WTC11 (cell line): ENCODE measurements around the gene CACNA1D. TPM values are rescaled to one million over a fixed set of nuclear protein-coding genes. Genes with fewer than 3 reads are reported as not detected.

Experiments
- ATAC-seq: fragments of 200-7000 bp; cut with Tn5 transposase; 2 replicates; pipeline ENCODE4 v1.10.0; 2021; ENCODE audit warnings: mild to moderate bottlenecking, moderate library complexity
- CTCF ChIA-PET: fragments of 300-600 bp; sonication (Branson Sonifier 250); formaldehyde crosslinking; loops from one replicate; lab custom pipeline; 2021; ENCODE audit warnings: antibody characterized with exemption; lab: Charles Lee
- POLR2A ChIA-PET: fragments of 350-600 bp; sonication (Branson Sonifier 250); formaldehyde crosslinking; loops from one replicate; lab custom pipeline; 2021; ENCODE audit warnings: antibody characterized with exemption; lab: Charles Lee
- DNase-seq: peaks from one replicate; pipeline ENCODE4 v3.0.0; 2021; ENCODE audit warnings: low spot score
- H3K27ac Mint-ChIP-seq: 2 replicates; pipeline ENCODE4 v1.8.0; 2021; ENCODE audit warnings: mixed read lengths
- H3K27me3 Mint-ChIP-seq: 2 replicates; pipeline ENCODE4 v1.8.0; 2021; ENCODE audit warnings: low read depth, mild to moderate bottlenecking, moderate library complexity, mixed read lengths
- H3K36me3 Mint-ChIP-seq: 2 replicates; pipeline ENCODE4 v1.8.0; 2021; ENCODE audit warnings: mixed read lengths
- H3K4me1 Mint-ChIP-seq: 2 replicates; pipeline ENCODE4 v1.8.0; 2022; ENCODE audit warnings: mixed read lengths
- H3K4me3 Mint-ChIP-seq: 2 replicates; pipeline ENCODE4 v1.8.0; 2021; ENCODE audit warnings: mild to moderate bottlenecking, moderate library complexity, mixed read lengths
- H3K9me3 Mint-ChIP-seq: 2 replicates; pipeline ENCODE4 v1.8.0; 2021; ENCODE audit warnings: mixed read lengths
- E2F5 ChIP-seq: sonication (generic); formaldehyde crosslinking; IDR thresholded peaks from 2 replicates; pipeline ENCODE4 v1.8.1; 2022; ENCODE audit warnings: mild to moderate bottlenecking, moderate library complexity, missing genetic modification reagents
- ELF4 ChIP-seq: sonication (generic); formaldehyde crosslinking; IDR thresholded peaks from 2 replicates; pipeline ENCODE4 v1.8.1; 2022; ENCODE audit warnings: low read depth, mild to moderate bottlenecking, moderate library complexity, missing genetic modification reagents
- FOXP4 ChIP-seq: sonication (generic); formaldehyde crosslinking; IDR thresholded peaks from 2 replicates; pipeline ENCODE4 v1.8.0; 2022; ENCODE audit warnings: mild to moderate bottlenecking, missing genetic modification reagents
- GRHL2 ChIP-seq: fragments of 250-450 bp; sonication (Bioruptor Pico); IDR thresholded peaks from 2 replicates; pipeline ENCODE4 v1.8.0; 2022; ENCODE audit warnings: mild to moderate bottlenecking, moderate library complexity; ENCODE audit not compliant: insufficient replicate concordance, severe bottlenecking
- HMGXB4 ChIP-seq: sonication (generic); formaldehyde crosslinking; IDR thresholded peaks from 2 replicates; pipeline ENCODE4 v1.8.1; 2023; ENCODE audit warnings: mild to moderate bottlenecking, moderate library complexity, missing genetic modification reagents
- NFATC4 ChIP-seq: fragments of 250-450 bp; sonication (Bioruptor Pico); IDR thresholded peaks from 2 replicates; pipeline ENCODE4 v1.9.0; 2021; ENCODE audit warnings: mild to moderate bottlenecking
- OVOL2 ChIP-seq: fragments of 250-450 bp; sonication (Bioruptor Pico); IDR thresholded peaks from 2 replicates; pipeline ENCODE4 v1.9.0; 2021; ENCODE audit warnings: mild to moderate bottlenecking, borderline replicate concordance
- PREB ChIP-seq: sonication (generic); formaldehyde crosslinking; IDR thresholded peaks from 2 replicates; pipeline ENCODE4 v1.8.1; 2022; ENCODE audit warnings: mild to moderate bottlenecking, missing genetic modification reagents, moderate library complexity, borderline replicate concordance
- STAT6 ChIP-seq: sonication (generic); formaldehyde crosslinking; conservative IDR thresholded peaks from 2 replicates; pipeline ENCODE4 v1.8.1; 2023; ENCODE audit warnings: mild to moderate bottlenecking, low read depth, missing genetic modification reagents, moderate library complexity
- ZBTB21 ChIP-seq: sonication (generic); formaldehyde crosslinking; IDR thresholded peaks from 2 replicates; pipeline ENCODE4 v1.8.1; 2023; ENCODE audit warnings: mild to moderate bottlenecking, missing genetic modification reagents, borderline replicate concordance
- ZNF425 ChIP-seq: fragments of 250-450 bp; sonication (Bioruptor Pico); conservative IDR thresholded peaks from 2 replicates; pipeline ENCODE4 v1.9.0; 2021; ENCODE audit warnings: mild to moderate bottlenecking
- ZNF512 ChIP-seq: sonication (generic); formaldehyde crosslinking; IDR thresholded peaks from 2 replicates; pipeline ENCODE4 v1.8.1; 2022; ENCODE audit warnings: missing genetic modification reagents, borderline replicate concordance
- ZSCAN18 ChIP-seq: fragments of 250-450 bp; sonication (Bioruptor Pico); IDR thresholded peaks from 2 replicates; pipeline ENCODE4 v2.1.2; 2022; ENCODE audit warnings: mild to moderate bottlenecking, moderate library complexity
- total RNA-seq: library from RNA; stranded (reverse); gene quantifications from 3 replicates; pipeline ENCODE4 v1.2.3, GENCODE V29; 2021

The CACNA1D gene
- total RNA-seq, 1 experiment from 2014 or later: 2.3 TPM

GRCh38 chr3:53846851-53847155 is 352.4 kb downstream of the CACNA1D start (continued):
- TF ChIP-seq ZSCAN18 (CRISPR knock-in tag) (no peak), ZBTB21 (CRISPR knock-in tag) (no peak), NFATC4 (CRISPR knock-in tag) (no peak)

GRCh38 chr3:53849916-53850315 is 355.5 kb downstream of the CACNA1D start:
- Mint-ChIP-seq H3K9me3 (no peaks in the 10 kb centered on the region), H3K4me3 (no peak overlapping the region), H3K27ac (no peak overlapping the region), H3K4me1 (peaks cover 11% of the 10 kb centered on the region)
- no peak for DNase-seq
- ATAC-seq: no peak
- TF ChIP-seq E2F5 (CRISPR knock-in tag) (no peak), STAT6 (CRISPR knock-in tag) (no peak), FOXP4 (CRISPR knock-in tag) (no peak), ELF4 (no peak), ZNF425 (CRISPR knock-in tag) (no peak), HMGXB4 (no peak), PREB (CRISPR knock-in tag) (no peak)
- TF ChIP-seq, all 79 proteins: peak for 0
- Mint-ChIP-seq H3K27me3 (peaks cover 18% of the 10 kb centered on the region), H3K36me3 (no peaks in the 10 kb centered on the region; the same call in 1 of the 2 replicates)
- CTCF ChIA-PET: no interaction called here
- POLR2A ChIA-PET: no interaction called here

GRCh38 chr3:53850895-53851294 is 356.5 kb downstream of the CACNA1D start:
- ChIA-PET CTCF (no interaction called here), POLR2A (interaction anchor here (0.7 kb wide), 1 partner anchor 102 kb away, joined by 3 read pairs; no protein-coding TSS in a partner anchor)
- no peaks in the 10 kb centered on the region; the same call in 1 of the 2 replicates for H3K36me3 Mint-ChIP-seq
- no peak for DNase-seq
- peaks cover 5% of the 10 kb centered on the region; the same call in 1 of the 2 replicates for H3K4me1 Mint-ChIP-seq
- no peak for ATAC-seq
- no peaks in the 10 kb centered on the region for H3K9me3 Mint-ChIP-seq
- peaks cover 18% of the 10 kb centered on the region for H3K27me3 Mint-ChIP-seq
- H3K27ac Mint-ChIP-seq: no peak overlapping the region
- H3K4me3 Mint-ChIP-seq: no peak overlapping the region
- TF ChIP-seq OVOL2 (no peak), ZNF512 (CRISPR knock-in tag) (no peak), FOXP4 (CRISPR knock-in tag) (no peak), GRHL2 (CRISPR knock-in tag) (no peak)
